Ovary (tissue), 9 donors: Measurements from ENCODE around the gene PCSK5. TPM values are rescaled to one million over a fixed set of nuclear protein-coding genes. Genes with fewer than 3 reads are reported as not detected.

Experiments used
- DNase-seq, 5 donors: peaks; one replicate each; pipeline ENCODE4 v3.0.0-alpha.2; 2019 to 2020
- H3K27ac ChIP-seq, 2 donors: fragments of 200-600 bp; one replicate each; pipeline versions ENCODE4 v1.5.1 to v1.8.0; 2019 to 2022
- H3K27me3 ChIP-seq: fragments of 200-600 bp; one replicate; pipeline ENCODE4 v1.8.0; 2022
- H3K36me3 ChIP-seq: fragments of 200-600 bp; sonication (generic); one replicate; pipeline ENCODE4 v1.5.1; 2019
- H3K4me1 ChIP-seq: one replicate; pipeline ENCODE4 v1.8.1; 2013; ENCODE audit warnings: mild to moderate bottlenecking, moderate library complexity; ENCODE audit not compliant: insufficient read depth
- H3K4me3 ChIP-seq: fragments of 200-600 bp; sonication (generic); one replicate; pipeline ENCODE4 v1.5.1; 2017
- H3K9me3 ChIP-seq, 2 donors: fragments of 200-600 bp in 1 of 2; sonication (generic) in 1 of 2; one replicate each; pipeline versions ENCODE4 v1.5.1 to v1.8.1; 2013 to 2019; ENCODE audit warnings: mild to moderate bottlenecking in 1 of 2, moderate library complexity in 1 of 2
- EP300 ChIP-seq: sonication (generic); formaldehyde crosslinking; IDR thresholded peaks from one replicate; pipeline ENCODE4 v1.6.1; 2017; ENCODE audit warnings: antibody characterized with exemption
- POLR2A ChIP-seq: fragments of 450-650 bp; IDR thresholded peaks from one replicate; pipeline ENCODE4 v1.6.1; 2017; ENCODE audit warnings: antibody characterized with exemption, mild to moderate bottlenecking, moderate library complexity
- WGBS, 3 donors: extraction: QIAGEN DNeasy Blood & Tissue Kit in 1 of 3; methylation state at CpG; one replicate each; pipeline versions ENCODE4 v1.1.5 to v1.1.7; 2013 to 2017; 5-methylcytosine and 5-hydroxymethylcytosine counted together
- intact Hi-C, 4 donors: fragments of 100-400 bp; cut with DNase I; formaldehyde crosslinking; loops; one replicate each; pipeline versions ENCODE4 v1.11.0 to v1.15.1; 2022 to 2023
- polyA plus RNA-seq, 2 donors: library from polyadenylated mRNA; stranded (reverse); fragments of 200-250 nt in 1 of 2; fragments of 350-450 nt in 1 of 2; fragmentation: Illumina TruSeq in 1 of 2; extraction: RNeasy Lipid Tissue Mini Kit (QIAGEN cat#74804) in 1 of 2; gene quantifications; one replicate each; pipeline ENCODE4 v1.2.3, GENCODE V29; 2013 to 2014
- total RNA-seq, 7 donors: library from RNA; depleted of rRNA in 2 of 7; stranded (reverse); fragments of >200 nt in 2 of 7; fragmentation: NEBNext Ultra II Directional in 3 of 7; extraction: Animal tissue kit (Norgen Biotek cat#: 25700) in 3 of 7; gene quantifications; one replicate each; pipeline versions ENCODE4 v1.1.0 to v1.2.4, GENCODE V29; 2016 to 2023
- TF ChIP-seq, protein P1 (sequence below), 3 donors: fragments of 450-650 bp in 2 of 3; fragments of 200-600 bp in 1 of 3; IDR thresholded peaks; one replicate each; pipeline versions ENCODE4 v1.5.1 to v1.8.0; 2016 to 2022; ENCODE audit warnings: antibody characterized with exemption in 3 of 3, mild to moderate bottlenecking in 1 of 3
- donor health status: DM: no; HTN: no; CAD: no; lungs with moderate emphysema.
- donor health status: DM: no; HTN: no; CAD: no.
- donor health status: Bipolar disorder and iron deficiency.
- donor health status: DM: yes; HTN: yes; CAD: no.
- donor health status: DM: no; HTN: no; CAD: no.
- donor health status: DM: yes; HTN: yes; CAD: no.

Gene PCSK5
- total and polyA plus RNA-seq, 9 donors, result 12.7 to 41.8 (median 28.3) TPM

DNA sequence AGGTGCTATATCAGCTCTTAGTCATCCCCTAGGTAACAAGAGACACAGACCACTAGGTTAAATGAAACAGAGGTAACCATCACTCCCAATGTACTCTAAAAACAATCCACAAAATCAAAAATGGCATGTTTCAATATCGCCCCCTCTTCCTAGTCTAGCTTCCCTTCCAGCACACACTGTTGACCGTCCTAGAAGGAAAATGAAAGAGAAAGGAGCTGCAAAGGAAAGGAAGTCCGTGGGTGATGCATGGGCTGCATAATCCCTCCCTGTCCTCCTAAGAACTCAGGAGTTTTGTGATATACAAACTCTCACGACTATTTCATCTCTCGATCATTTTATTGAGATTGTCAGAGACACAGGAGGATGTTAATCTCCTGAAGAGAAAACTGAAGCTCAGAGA, 402.2 kb downstream of the PCSK5 start:
- Histone ChIP-seq H3K27ac (no peak overlapping the region), H3K36me3 (no peaks in the 10 kb centered on the region), H3K9me3 (no peaks in the 10 kb centered on the region), H3K27me3 (no peaks in the 10 kb centered on the region), H3K4me1 (no peaks in the 10 kb centered on the region), H3K4me3 (no peak overlapping the region)
- TF ChIP-seq POLR2A, result no peak
- TF ChIP-seq, protein P1, sequence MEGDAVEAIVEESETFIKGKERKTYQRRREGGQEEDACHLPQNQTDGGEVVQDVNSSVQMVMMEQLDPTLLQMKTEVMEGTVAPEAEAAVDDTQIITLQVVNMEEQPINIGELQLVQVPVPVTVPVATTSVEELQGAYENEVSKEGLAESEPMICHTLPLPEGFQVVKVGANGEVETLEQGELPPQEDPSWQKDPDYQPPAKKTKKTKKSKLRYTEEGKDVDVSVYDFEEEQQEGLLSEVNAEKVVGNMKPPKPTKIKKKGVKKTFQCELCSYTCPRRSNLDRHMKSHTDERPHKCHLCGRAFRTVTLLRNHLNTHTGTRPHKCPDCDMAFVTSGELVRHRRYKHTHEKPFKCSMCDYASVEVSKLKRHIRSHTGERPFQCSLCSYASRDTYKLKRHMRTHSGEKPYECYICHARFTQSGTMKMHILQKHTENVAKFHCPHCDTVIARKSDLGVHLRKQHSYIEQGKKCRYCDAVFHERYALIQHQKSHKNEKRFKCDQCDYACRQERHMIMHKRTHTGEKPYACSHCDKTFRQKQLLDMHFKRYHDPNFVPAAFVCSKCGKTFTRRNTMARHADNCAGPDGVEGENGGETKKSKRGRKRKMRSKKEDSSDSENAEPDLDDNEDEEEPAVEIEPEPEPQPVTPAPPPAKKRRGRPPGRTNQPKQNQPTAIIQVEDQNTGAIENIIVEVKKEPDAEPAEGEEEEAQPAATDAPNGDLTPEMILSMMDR (IDR thresholded peaks at IDR 0.05), result no peak
- intact Hi-C loops, result loop anchor here in 2 of 4 donors (10.0 kb wide), 2 partner anchors 208 to 398 kb away; partner anchors contain the start of gene PCSK5 (in 1 of the 2)
- 45 to 73% (median 73%) methylated on average over 5 of the region's 5 CpGs for WGBS, 3 donors
- no peak for DNase-seq

DNA sequence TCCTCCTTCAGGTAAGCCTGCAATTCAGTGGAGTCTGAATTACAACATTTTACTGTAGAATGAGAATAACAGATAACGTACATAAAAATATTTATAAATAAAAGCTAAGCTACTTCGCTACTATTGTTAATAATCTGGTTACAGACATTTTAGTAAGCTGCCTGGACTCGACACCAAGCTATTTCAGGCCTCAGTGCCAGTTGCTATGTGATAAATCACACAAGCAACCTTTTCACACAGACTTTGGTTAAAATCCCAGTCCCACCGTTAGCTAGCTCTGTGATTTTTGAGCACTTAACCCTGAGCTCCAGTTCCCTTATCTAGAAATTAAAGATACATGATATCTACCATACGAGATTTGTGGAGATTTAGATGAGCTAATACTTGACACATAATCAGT, 403.8 kb downstream of the PCSK5 start:
- intact Hi-C loops, result loop anchor here in 2 of 4 donors (10.0 kb wide), 2 partner anchors 210 to 400 kb away; partner anchors contain the start of gene PCSK5 (in 1 of the 2)
- Histone ChIP-seq H3K4me1 (peaks cover 5% of the 10 kb centered on the region), H3K36me3 (no peaks in the 10 kb centered on the region), H3K4me3 (no peak overlapping the region), H3K27ac (no peak overlapping the region), H3K27me3 (no peaks in the 10 kb centered on the region), H3K9me3 (no peaks in the 10 kb centered on the region)
- no peak for DNase-seq
- WGBS, 3 donors, result 71 to 74% (median 73%) methylated on average over 5 of the region's 5 CpGs
- TF ChIP-seq, protein P1 (IDR thresholded peaks at IDR 0.05), result no peak
- no peak for TF ChIP-seq POLR2A
- no peak for TF ChIP-seq EP300

DNA sequence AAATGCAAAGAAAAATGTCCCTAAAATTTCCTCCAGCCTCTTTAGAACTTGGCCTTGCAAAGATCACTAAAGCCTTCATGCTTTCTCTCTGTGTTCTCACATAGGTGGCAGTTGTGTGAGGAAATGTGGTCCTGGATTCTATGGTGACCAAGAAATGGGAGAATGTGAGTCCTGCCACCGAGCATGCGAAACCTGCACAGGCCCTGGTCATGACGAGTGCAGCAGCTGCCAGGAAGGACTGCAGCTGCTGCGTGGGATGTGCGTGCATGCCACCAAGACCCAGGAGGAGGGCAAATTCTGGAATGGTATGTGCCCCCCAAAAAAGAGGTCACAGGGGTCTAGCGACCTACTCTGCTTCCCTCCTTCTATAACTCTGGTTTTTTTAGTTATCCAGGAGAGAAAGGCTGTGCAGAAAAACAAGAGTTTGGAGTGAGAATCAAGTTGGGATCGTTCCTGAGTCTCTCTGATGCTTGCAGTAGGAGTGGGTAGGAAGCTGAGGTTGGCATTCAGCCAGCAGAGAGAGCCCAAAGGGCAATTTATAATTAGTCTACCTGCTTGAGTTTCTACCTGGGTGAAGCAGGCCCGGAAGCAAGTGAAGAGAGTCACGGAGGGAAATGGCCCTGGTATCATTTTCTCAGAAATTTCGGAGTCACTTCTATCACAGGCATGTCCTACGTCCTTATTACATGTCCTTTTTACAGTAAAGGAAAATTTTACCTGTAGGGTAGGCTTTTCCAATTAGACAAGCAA, 406.3 kb downstream of the PCSK5 start:
- Histone ChIP-seq H3K36me3 (no peaks in the 10 kb centered on the region), H3K4me3 (no peak overlapping the region), H3K9me3 (no peaks in the 10 kb centered on the region), H3K4me1 (peaks cover 5% of the 10 kb centered on the region), H3K27me3 (no peaks in the 10 kb centered on the region), H3K27ac (peak overlapping the region in 1 of 2 donors; percentile 77)
- TF ChIP-seq, protein P1 (IDR thresholded peaks at IDR 0.05), result no peak
- TF ChIP-seq POLR2A (no peak), EP300 (no peak)
- intact Hi-C loops, result loop anchor here in 2 of 4 donors (10.0 kb wide), 2 partner anchors 212 to 402 kb away; partner anchors contain the start of gene PCSK5 (in 1 of the 2)
- DNase-seq, result peak in 1 of 5 donors; percentile 34
- 85 to 91% (median 87%) methylated on average over 11 of the region's 11 CpGs for WGBS, 3 donors

DNA sequence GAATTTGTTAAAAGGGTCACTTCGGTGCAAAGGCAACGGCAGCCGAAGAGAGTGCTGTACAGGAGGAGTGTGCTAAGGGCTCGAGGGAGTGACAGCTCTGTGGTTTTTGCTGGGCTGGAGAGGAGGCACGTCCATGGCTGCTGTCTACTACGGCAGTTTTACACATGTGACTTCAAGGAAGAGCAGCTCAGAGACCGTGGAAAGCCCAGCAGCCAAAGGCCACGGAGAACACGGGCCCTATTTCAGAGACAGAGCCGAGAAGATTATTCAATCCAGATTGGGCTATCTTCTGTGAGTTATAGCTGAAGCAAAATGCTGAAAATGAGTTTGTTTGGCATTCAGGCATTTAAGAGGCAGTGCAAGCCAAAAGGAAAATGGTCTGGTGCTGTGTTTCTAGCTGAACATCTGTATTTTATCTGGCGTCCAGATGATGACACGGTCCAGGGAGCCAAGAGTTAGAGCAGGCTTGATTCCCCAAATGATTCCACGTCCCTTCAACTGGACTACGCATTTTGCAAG, 407.3 kb downstream of the PCSK5 start:
- TF ChIP-seq EP300 (no peak), POLR2A (no peak)
- TF ChIP-seq, protein P1 (IDR thresholded peaks at IDR 0.05), result no peak
- 5 to 9% (median 5%) methylated on average over 14 of the region's 14 CpGs for WGBS, 3 donors
- no peaks in the 10 kb centered on the region for H3K36me3 ChIP-seq
- H3K27ac ChIP-seq, result peak overlapping the region; percentile 51 to 77
- intact Hi-C loops, result loop anchor here in 2 of 4 donors (10.0 kb wide), 2 partner anchors 213 to 403 kb away; partner anchors contain the start of gene PCSK5 (in 1 of the 2)
- H3K27me3 ChIP-seq, result no peaks in the 10 kb centered on the region
- H3K4me1 ChIP-seq, result peaks cover 5% of the 10 kb centered on the region
- no peak overlapping the region for H3K4me3 ChIP-seq
- peak; percentile 39 to 55 (median 50) for DNase-seq
- no peaks in the 10 kb centered on the region for H3K9me3 ChIP-seq
